Peyer's patch (tissue), 4 donors: ENCODE data around the gene BTBD8.

Experiments used
- POLR2A ChIP-seq, 2 donors: fragments of 450-650 bp; IDR thresholded peaks; one replicate each; pipeline ENCODE4 v1.5.1; 2017; ENCODE audit warnings: antibody characterized with exemption in 2 of 2, mild to moderate bottlenecking in 2 of 2, moderate library complexity in 2 of 2
- TF ChIP-seq, protein P1 (sequence below), 6 experiments: fragments of 450-650 bp in 4 of 6; fragments of 200-600 bp in 2 of 6; sonication (generic) in 1 of 6; IDR thresholded peaks; one replicate each; pipeline ENCODE4 v1.5.1; 2017 to 2019; ENCODE audit warnings: antibody characterized with exemption in 6 of 6, mild to moderate bottlenecking in 3 of 6, moderate library complexity in 1 of 6

- TF ChIP-seq, protein P1, sequence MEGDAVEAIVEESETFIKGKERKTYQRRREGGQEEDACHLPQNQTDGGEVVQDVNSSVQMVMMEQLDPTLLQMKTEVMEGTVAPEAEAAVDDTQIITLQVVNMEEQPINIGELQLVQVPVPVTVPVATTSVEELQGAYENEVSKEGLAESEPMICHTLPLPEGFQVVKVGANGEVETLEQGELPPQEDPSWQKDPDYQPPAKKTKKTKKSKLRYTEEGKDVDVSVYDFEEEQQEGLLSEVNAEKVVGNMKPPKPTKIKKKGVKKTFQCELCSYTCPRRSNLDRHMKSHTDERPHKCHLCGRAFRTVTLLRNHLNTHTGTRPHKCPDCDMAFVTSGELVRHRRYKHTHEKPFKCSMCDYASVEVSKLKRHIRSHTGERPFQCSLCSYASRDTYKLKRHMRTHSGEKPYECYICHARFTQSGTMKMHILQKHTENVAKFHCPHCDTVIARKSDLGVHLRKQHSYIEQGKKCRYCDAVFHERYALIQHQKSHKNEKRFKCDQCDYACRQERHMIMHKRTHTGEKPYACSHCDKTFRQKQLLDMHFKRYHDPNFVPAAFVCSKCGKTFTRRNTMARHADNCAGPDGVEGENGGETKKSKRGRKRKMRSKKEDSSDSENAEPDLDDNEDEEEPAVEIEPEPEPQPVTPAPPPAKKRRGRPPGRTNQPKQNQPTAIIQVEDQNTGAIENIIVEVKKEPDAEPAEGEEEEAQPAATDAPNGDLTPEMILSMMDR (IDR thresholded peaks at IDR 0.05): no peak
- no peak for TF ChIP-seq POLR2A (IDR thresholded peaks at IDR 0.05)
Measured at GRCh38 chr1:92051948-92052347, 28.2 kb upstream of the BTBD8 start.
